Measurements from ENCODE around the gene MRPL23. TPM values are rescaled to one million over a fixed set of nuclear protein-coding genes. Genes with fewer than 3 reads are reported as not detected.

The MRPL23 gene
- total RNA-seq, 1 experiment from 2014 or later, result 83.8 TPM

DNA sequence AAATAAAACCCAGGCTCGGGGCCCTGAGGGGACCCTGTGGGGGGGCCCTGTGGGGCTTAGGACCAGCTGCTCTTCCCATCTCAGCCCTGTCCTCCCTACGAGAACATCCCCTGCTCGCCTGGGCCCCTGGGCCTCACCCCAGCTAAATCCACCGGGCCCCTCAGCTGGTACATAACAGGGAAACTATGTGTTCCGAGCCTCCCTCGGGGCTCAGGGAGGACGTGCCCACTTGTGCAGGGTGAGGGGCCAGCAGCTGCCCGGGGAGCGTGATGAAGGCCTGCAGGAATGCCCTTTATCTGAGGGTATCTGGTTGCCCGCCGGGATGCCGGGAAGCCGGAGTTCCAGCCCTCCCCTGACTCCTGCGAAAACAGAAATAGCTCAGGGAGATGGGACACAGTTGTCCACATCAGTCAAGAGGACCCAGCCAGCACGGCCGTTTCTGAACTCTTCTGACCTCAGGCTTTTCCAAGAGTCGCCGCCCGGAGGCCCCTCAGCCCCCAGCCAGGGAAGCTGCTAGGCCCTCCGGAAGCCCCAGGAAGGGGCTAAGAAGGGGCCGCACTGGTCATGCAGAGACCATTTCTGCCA is 20.6 kb downstream of the MRPL23 start:
- Histone ChIP-seq H3K27me3 (replicated peaks; ENCODE audit: insufficient read depth, low read depth, low read length, poor library complexity) (no peaks in the 10 kb centered on the region), H3K27ac (ENCODE audit: low read depth, low read length, poor library complexity, severe bottlenecking) (no peak overlapping the region), H3K4me3 (ENCODE audit: low read depth, low read length, poor library complexity, severe bottlenecking) (no peak overlapping the region), H3K4me1 (ENCODE audit: insufficient read depth, low read length, poor library complexity, severe bottlenecking) (no peaks in the 10 kb centered on the region), H3K9me3 (ENCODE audit: low read depth, low read length, poor library complexity, severe bottlenecking) (no peaks in the 10 kb centered on the region), H3K36me3 (ENCODE audit: insufficient read depth, low read length, poor library complexity, severe bottlenecking) (no peaks in the 10 kb centered on the region)
- POLR2A ChIA-PET (ENCODE audit: low non-redundant PET), result no interaction called here
- no TSS peak for BruUV-seq (replicated peaks)
- CTCF ChIA-PET, result no interaction called here
- no peak for DNase-seq (ENCODE audit: low spot score)
- intact Hi-C loops (cut with micrococcal nuclease; ENCODE audit: unreplicated experiment), result no loop called here
- TF ChIP-seq, protein P1, sequence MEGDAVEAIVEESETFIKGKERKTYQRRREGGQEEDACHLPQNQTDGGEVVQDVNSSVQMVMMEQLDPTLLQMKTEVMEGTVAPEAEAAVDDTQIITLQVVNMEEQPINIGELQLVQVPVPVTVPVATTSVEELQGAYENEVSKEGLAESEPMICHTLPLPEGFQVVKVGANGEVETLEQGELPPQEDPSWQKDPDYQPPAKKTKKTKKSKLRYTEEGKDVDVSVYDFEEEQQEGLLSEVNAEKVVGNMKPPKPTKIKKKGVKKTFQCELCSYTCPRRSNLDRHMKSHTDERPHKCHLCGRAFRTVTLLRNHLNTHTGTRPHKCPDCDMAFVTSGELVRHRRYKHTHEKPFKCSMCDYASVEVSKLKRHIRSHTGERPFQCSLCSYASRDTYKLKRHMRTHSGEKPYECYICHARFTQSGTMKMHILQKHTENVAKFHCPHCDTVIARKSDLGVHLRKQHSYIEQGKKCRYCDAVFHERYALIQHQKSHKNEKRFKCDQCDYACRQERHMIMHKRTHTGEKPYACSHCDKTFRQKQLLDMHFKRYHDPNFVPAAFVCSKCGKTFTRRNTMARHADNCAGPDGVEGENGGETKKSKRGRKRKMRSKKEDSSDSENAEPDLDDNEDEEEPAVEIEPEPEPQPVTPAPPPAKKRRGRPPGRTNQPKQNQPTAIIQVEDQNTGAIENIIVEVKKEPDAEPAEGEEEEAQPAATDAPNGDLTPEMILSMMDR (conservative IDR thresholded peaks at IDR 0.05; ENCODE audit: low read depth, low read length), result no peak
- no peak for TF ChIP-seq EZH2 (IDR thresholded peaks at IDR 0.05; ENCODE audit: borderline replicate concordance, low read depth, low read length, poor library complexity, severe bottlenecking)

DNA sequence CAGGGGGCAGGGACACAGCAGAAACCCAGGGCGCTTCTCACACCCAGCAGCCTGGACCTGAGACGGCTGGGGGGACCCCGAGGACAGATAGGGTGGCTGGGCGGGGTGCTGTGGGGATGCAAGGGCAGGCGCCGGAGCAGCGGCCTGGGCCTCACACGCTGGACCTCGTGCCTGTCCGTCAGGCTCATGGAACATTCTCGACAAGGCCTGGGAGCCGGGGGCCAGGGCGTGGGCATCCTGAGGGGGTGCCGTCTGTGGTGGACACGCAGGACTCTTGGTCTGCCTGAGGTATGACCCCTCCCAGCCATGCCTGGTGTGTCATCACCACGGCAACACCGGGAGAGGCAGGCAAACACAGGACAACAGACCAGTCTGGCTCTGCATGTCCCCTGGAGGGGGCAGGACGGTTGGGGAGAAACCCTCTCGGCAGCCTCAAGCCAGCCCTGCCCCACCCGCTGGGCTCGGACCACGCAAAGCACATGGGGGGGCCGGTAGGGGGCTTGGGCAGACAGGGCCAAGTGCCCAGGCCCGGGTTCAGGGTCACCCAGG is 21.4 kb downstream of the MRPL23 start:
- TF ChIP-seq EZH2 (IDR thresholded peaks at IDR 0.05; ENCODE audit: borderline replicate concordance, low read depth, low read length, poor library complexity, severe bottlenecking), result no peak
- TF ChIP-seq, protein P1 (conservative IDR thresholded peaks at IDR 0.05; ENCODE audit: low read depth, low read length), result no peak
- ChIA-PET POLR2A (ENCODE audit: low non-redundant PET) (no interaction called here), CTCF (no interaction called here)
- intact Hi-C loops (cut with micrococcal nuclease; ENCODE audit: unreplicated experiment), result no loop called here
- BruUV-seq (replicated peaks), result no TSS peak
- no peak for DNase-seq (ENCODE audit: low spot score)
- no peak overlapping the region for H3K27ac ChIP-seq (ENCODE audit: low read depth, low read length, poor library complexity, severe bottlenecking)
- no peaks in the 10 kb centered on the region for H3K4me1 ChIP-seq (ENCODE audit: insufficient read depth, low read length, poor library complexity, severe bottlenecking)
- H3K4me3 ChIP-seq (ENCODE audit: low read depth, low read length, poor library complexity, severe bottlenecking), result no peak overlapping the region
- no peaks in the 10 kb centered on the region for H3K36me3 ChIP-seq (ENCODE audit: insufficient read depth, low read length, poor library complexity, severe bottlenecking)
- H3K27me3 ChIP-seq (replicated peaks; ENCODE audit: insufficient read depth, low read depth, low read length, poor library complexity), result no peaks in the 10 kb centered on the region
- H3K9me3 ChIP-seq (ENCODE audit: low read depth, low read length, poor library complexity, severe bottlenecking), result no peaks in the 10 kb centered on the region

DNA sequence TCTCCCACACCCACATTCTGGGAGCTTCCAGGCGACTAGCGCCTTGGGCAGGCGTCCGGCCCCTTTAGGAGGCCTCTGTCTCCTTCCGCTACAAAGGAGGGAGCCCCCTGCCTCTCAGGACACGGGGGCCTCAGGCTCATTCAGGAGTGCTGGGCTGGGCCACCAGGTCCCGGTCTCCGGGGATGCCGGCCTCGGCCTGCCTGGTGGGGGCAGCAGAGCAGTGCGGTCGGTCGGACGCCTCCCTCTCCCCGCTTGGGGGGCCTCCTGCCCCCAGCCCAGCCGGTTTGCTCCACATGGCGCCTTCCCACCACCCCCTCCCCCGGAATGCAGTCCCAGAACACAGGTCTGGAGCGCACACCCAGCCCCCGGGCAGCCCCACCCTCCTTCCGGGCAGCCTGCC is 21.9 kb downstream of the MRPL23 start:
- H3K36me3 ChIP-seq (ENCODE audit: insufficient read depth, low read length, poor library complexity, severe bottlenecking), result no peaks in the 10 kb centered on the region
- TF ChIP-seq, protein P1 (conservative IDR thresholded peaks at IDR 0.05; ENCODE audit: low read depth, low read length), result no peak
- TF ChIP-seq EZH2 (IDR thresholded peaks at IDR 0.05; ENCODE audit: borderline replicate concordance, low read depth, low read length, poor library complexity, severe bottlenecking), result no peak
- ChIA-PET CTCF (no interaction called here), POLR2A (ENCODE audit: low non-redundant PET) (no interaction called here)
- no TSS peak for BruUV-seq (replicated peaks)
- no peak overlapping the region for H3K27ac ChIP-seq (ENCODE audit: low read depth, low read length, poor library complexity, severe bottlenecking)
- H3K9me3 ChIP-seq (ENCODE audit: low read depth, low read length, poor library complexity, severe bottlenecking), result no peaks in the 10 kb centered on the region
- H3K4me3 ChIP-seq (ENCODE audit: low read depth, low read length, poor library complexity, severe bottlenecking), result no peak overlapping the region
- H3K27me3 ChIP-seq (replicated peaks; ENCODE audit: insufficient read depth, low read depth, low read length, poor library complexity), result no peaks in the 10 kb centered on the region
- H3K4me1 ChIP-seq (ENCODE audit: insufficient read depth, low read length, poor library complexity, severe bottlenecking), result no peaks in the 10 kb centered on the region
- intact Hi-C loops (cut with micrococcal nuclease; ENCODE audit: unreplicated experiment), result no loop called here
- no peak for DNase-seq (ENCODE audit: low spot score)
